Prostate gland (tissue), 2 donors: ENCODE results near the gene FBXO22.

ENCODE experiments used
- POLR2AphosphoS5 ChIP-seq: sonication (generic); formaldehyde crosslinking; IDR thresholded peaks from one replicate; pipeline ENCODE4 v1.6.1; 2017; ENCODE audit warnings: antibody characterized with exemption
- TF ChIP-seq, protein P1 (sequence below), 4 experiments: fragments of 200-600 bp in 2 of 4; fragments of 450-650 bp in 2 of 4; sonication (generic) in 2 of 4; IDR thresholded peaks; 1 replicate in 3 of 4; 2 replicates in 1 of 4; pipeline ENCODE4 v1.5.1; 2016 to 2019; ENCODE audit warnings: antibody characterized with exemption in 4 of 4, mild to moderate bottlenecking in 2 of 4, moderate library complexity in 2 of 4

GRCh38 chr15:75902129-75902557, 1.5 kb upstream of the FBXO22 start:
- TF ChIP-seq, protein P1, sequence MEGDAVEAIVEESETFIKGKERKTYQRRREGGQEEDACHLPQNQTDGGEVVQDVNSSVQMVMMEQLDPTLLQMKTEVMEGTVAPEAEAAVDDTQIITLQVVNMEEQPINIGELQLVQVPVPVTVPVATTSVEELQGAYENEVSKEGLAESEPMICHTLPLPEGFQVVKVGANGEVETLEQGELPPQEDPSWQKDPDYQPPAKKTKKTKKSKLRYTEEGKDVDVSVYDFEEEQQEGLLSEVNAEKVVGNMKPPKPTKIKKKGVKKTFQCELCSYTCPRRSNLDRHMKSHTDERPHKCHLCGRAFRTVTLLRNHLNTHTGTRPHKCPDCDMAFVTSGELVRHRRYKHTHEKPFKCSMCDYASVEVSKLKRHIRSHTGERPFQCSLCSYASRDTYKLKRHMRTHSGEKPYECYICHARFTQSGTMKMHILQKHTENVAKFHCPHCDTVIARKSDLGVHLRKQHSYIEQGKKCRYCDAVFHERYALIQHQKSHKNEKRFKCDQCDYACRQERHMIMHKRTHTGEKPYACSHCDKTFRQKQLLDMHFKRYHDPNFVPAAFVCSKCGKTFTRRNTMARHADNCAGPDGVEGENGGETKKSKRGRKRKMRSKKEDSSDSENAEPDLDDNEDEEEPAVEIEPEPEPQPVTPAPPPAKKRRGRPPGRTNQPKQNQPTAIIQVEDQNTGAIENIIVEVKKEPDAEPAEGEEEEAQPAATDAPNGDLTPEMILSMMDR (IDR thresholded peaks at IDR 0.05), result no peak
- no peak for TF ChIP-seq POLR2AphosphoS5
